ENCODE measurements around the gene S100A1. TPM values are rescaled to one million over a fixed set of nuclear protein-coding genes. Genes with fewer than 3 reads are reported as not detected.
A peak's percentile ranks its signal among the peaks of the same experiment; 100 is the strongest.

S100A1 gene
- total and polyA plus RNA-seq, 2 of the 8 experiments (the other 6 are each of a cell fraction or from before 2014, with no cell fraction given): 2.0 TPM; not detected in 1

- Histone ChIP-seq H3K9me3 (ENCODE audit: insufficient read depth in 2 of 2, low read depth in 1 of 2, low read length in 1 of 2) (no peaks in the 10 kb centered on the region), H3K4me1 (replicated peaks in 1 of 4; ENCODE audit: control insufficient read depth in 3 of 4, insufficient read depth in 4 of 4, low read length in 3 of 4) (peaks cover 0 to 35% (median 21%) of the 10 kb centered on the region in 4 experiments; a peak in 6 of 7 replicates), H3K23me2 (ENCODE audit: low read depth, low read length) (peaks cover 3% of the 10 kb centered on the region; the same call in 1 of the 2 replicates), H2BK5ac (ENCODE audit: low read depth, low read length) (no peak overlapping the region; the same call in 1 of the 2 replicates), H3K23ac (ENCODE audit: insufficient read length) (no peak overlapping the region), H2AFZ (ENCODE audit: low read length) (no peak overlapping the region), H3K4ac (replicated peaks; ENCODE audit: insufficient read length, low read depth, low read length) (no peak overlapping the region), H4K8ac (ENCODE audit: extremely low read depth, insufficient read depth, low read length) (no peak overlapping the region), H3K4me3 (ENCODE audit: extremely low read depth in 1 of 4, insufficient read depth in 2 of 4, low read depth in 3 of 4, low read length in 4 of 4) (no peak overlapping the region), H3K27ac (ENCODE audit: low read depth, low read length) (no peak overlapping the region), H2BK20ac (ENCODE audit: low read length) (no peak overlapping the region), H2AK5ac (ENCODE audit: low read depth, low read length) (no peak overlapping the region), H2BK15ac (ENCODE audit: low read length) (peak overlapping the region; percentile 36), H4K20me1 (replicated peaks in 1 of 2; ENCODE audit: control insufficient read depth in 1 of 2, insufficient read depth in 2 of 2, low read length in 2 of 2) (no peaks in the 10 kb centered on the region), H4K91ac (replicated peaks; ENCODE audit: insufficient read length, low read length) (no peak overlapping the region), H3K18ac (ENCODE audit: extremely low read depth, low read length) (no peak overlapping the region), H4K5ac (ENCODE audit: insufficient read length, low read depth, low read length) (no peak overlapping the region), H3K14ac (ENCODE audit: insufficient read length) (no peak overlapping the region), H3K79me1 (ENCODE audit: low read depth, low read length) (no peaks in the 10 kb centered on the region), H3K36me3 (ENCODE audit: control insufficient read depth in 2 of 4, insufficient read depth in 4 of 4, low read length in 3 of 4) (no peaks in the 10 kb centered on the region), H3K9ac (replicated peaks in 1 of 4; ENCODE audit: extremely low read depth in 1 of 4, low read depth in 3 of 4, low read length in 3 of 4) (no peak overlapping the region), H3K56ac (replicated peaks; ENCODE audit: insufficient read length, low read depth, low read length) (no peak overlapping the region), H3K4me2 (ENCODE audit: insufficient read depth in 1 of 2, low read depth in 2 of 2, low read length in 2 of 2) (no peak overlapping the region), H2BK12ac (ENCODE audit: low read depth, low read length) (peak overlapping the region; percentile 92; the same call in 1 of the 2 replicates), H3K79me2 (ENCODE audit: control insufficient read depth in 1 of 2, insufficient read depth in 2 of 2, low read length in 2 of 2) (no peaks in the 10 kb centered on the region), H2BK120ac (replicated peaks; ENCODE audit: low read depth, low read length) (no peak overlapping the region), H3K27me3 (replicated peaks in 1 of 4; ENCODE audit: control insufficient read depth in 3 of 4, extremely low read depth in 1 of 4, insufficient read depth in 3 of 4, low read length in 3 of 4) (no peaks in the 10 kb centered on the region; a peak in 1 of 7 replicates)
- DNase-seq (ENCODE audit: low read depth in 1 of 2, low spot score in 2 of 2): no peak
- FAIRE-seq: no peak
- ChIA-PET CTCF (ENCODE audit: partially characterized antibody) (interaction anchor here (0.9 to 15.9 kb wide), 4 partner anchors 18 to 76 kb away, joined by 3 to 224 read pairs (median 5); partner anchors contain the start of gene S100A13), POLR2A (ENCODE audit: partially characterized antibody) (interaction anchor here (0.6 to 15.3 kb wide), 2 partner anchors 19 to 166 kb away, joined by 3 to 261 read pairs; partner anchors contain the start of genes CHTOP, S100A1, S100A13 and SLC27A3)
- WGBS, 2 experiments (ENCODE audit: extremely low coverage in 1 of 2, insufficient coverage in 1 of 2, insufficient read length in 1 of 2, insufficient replicate concordance in 2 of 2, low coverage in 1 of 2, low lambda C conversion rate in 2 of 2, missing lambda C conversion rate in 1 of 2): 94% methylated on average over 6 of the region's 6 CpGs; no CpG with 5 or more reads in 1 of the 2 experiments
- TF ChIP-seq BCL11A (IDR thresholded peaks at IDR 0.05; ENCODE audit: low read depth in 2 of 2, low read length in 2 of 2): no peak
- no peak for TF ChIP-seq POU5F1 (IDR thresholded peaks at IDR 0.05; ENCODE audit: low read depth, low read length)
- no peak for TF ChIP-seq JUND (IDR thresholded peaks at IDR 0.05; ENCODE audit: low read length)
- TF ChIP-seq SIRT6 (IDR thresholded peaks at IDR 0.05; ENCODE audit: low read length): no peak
- TF ChIP-seq RBBP5 (IDR thresholded peaks at IDR 0.05; ENCODE audit: borderline replicate concordance, low read depth, low read length): no peak
- TF ChIP-seq RFX5 (IDR thresholded peaks at IDR 0.05; ENCODE audit: borderline replicate concordance, low read depth, low read length): no peak
- TF ChIP-seq EZH2 (IDR thresholded peaks at IDR 0.05; ENCODE audit: low read depth, low read length, severe bottlenecking): no peak
- TF ChIP-seq JUN (IDR thresholded peaks at IDR 0.05; ENCODE audit: low read depth, low read length): no peak
- no peak for TF ChIP-seq RXRA (IDR thresholded peaks at IDR 0.05; ENCODE audit: insufficient read depth, low read depth, low read length)
- TF ChIP-seq CTBP2 (IDR thresholded peaks at IDR 0.05; ENCODE audit: borderline replicate concordance, insufficient read depth, insufficient read length, low read length): no peak
- no peak for TF ChIP-seq ATF3 (IDR thresholded peaks at IDR 0.05; ENCODE audit: insufficient read depth, low read depth, low read length)
- TF ChIP-seq SIN3A (conservative IDR thresholded peaks at IDR 0.05 in 1 of 2, IDR thresholded peaks at IDR 0.05 in 1 of 2; ENCODE audit: low read depth in 1 of 2, low read length in 2 of 2): no peak
These were observed 18.7 kb upstream of the S100A1 start for GRCh38 chr1:153609585-153609907.

All from H1 (cell line).